Endothelial cell of umbilical vein (primary cell): ENCODE data around the gene FMNL2. TPM values are rescaled to one million over a fixed set of nuclear protein-coding genes. Genes with fewer than 3 reads are reported as not detected.

ENCODE experiments used
- BruUV-seq: library from RNA; stranded (reverse); fragments of 400-500 nt; replicated peaks from 2 replicates; lab custom pipeline; 2021; lab: Mats Ljungman, UMichigan
- CTCF ChIA-PET: fragments of 300-600, 350-600 bp; sonication (Branson Sonifier 250); formaldehyde crosslinking; loops from one replicate; lab custom pipeline; 2021; ENCODE audit warnings: antibody characterized with exemption, inconsistent platforms; lab: Charles Lee
- POLR2A ChIA-PET: fragments of 300-600, 350-600 bp; sonication (Branson Sonifier 250); formaldehyde crosslinking; loops from one replicate; lab custom pipeline; 2021; ENCODE audit warnings: antibody characterized with exemption, inconsistent platforms; lab: Charles Lee
- DNase-seq: peaks from one replicate; pipeline ENCODE4 v3.0.0-alpha.2; 2011; ENCODE audit warnings: low read depth, low spot score
- FAIRE-seq: peaks from 2 replicates; lab custom pipeline; 2011; peaks lifted over from hg19 to GRCh38; lab: Jason Lieb, UNC
- H2AFZ ChIP-seq: 2 replicates; pipeline ENCODE4 v1.6.0; 2012; ENCODE audit warnings: low read depth, low read length, control low read depth, inconsistent platforms
- H3K27ac ChIP-seq: 2 replicates; pipeline ENCODE4 v1.5.1; 2011; ENCODE audit warnings: low read depth, mild to moderate bottlenecking, control low read depth, low read length, moderate library complexity; ENCODE audit not compliant: insufficient read depth
- H3K27me3 ChIP-seq, 2 experiments: 2 replicates each; pipeline versions ENCODE4 v1.6.0 to v1.6.1; 2011; ENCODE audit warnings: low read length in 2 of 2, mixed read lengths in 1 of 2; ENCODE audit not compliant: control insufficient read depth in 2 of 2, insufficient read depth in 2 of 2
- H3K36me3 ChIP-seq, 2 experiments: 2 replicates in 1 of 2; 3 replicates in 1 of 2; pipeline ENCODE4 v1.5.1; 2011; ENCODE audit warnings: low read length in 2 of 2, mild to moderate bottlenecking in 1 of 2, moderate library complexity in 1 of 2; ENCODE audit not compliant: control insufficient read depth in 2 of 2, insufficient read depth in 2 of 2; ENCODE audit errors: extremely low read depth in 1 of 2
- H3K4me1 ChIP-seq: 3 replicates; pipeline ENCODE4 v1.5.1; 2011; ENCODE audit warnings: mild to moderate bottlenecking, low read length; ENCODE audit not compliant: control insufficient read depth, insufficient read depth; ENCODE audit errors: extremely low read depth
- H3K4me2 ChIP-seq: 2 replicates; pipeline ENCODE4 v1.6.1; 2011; ENCODE audit warnings: low read length, control low read depth, mixed read lengths; ENCODE audit not compliant: insufficient read depth
- H3K4me3 ChIP-seq, 3 experiments: fragments of 200-600 bp in 1 of 3; sonication (generic), shearing (Covaris generic) in 1 of 3; replicated peaks in 1 of 3; 2 replicates each; pipeline ENCODE4 v1.5.1; 2011 to 2016; ENCODE audit warnings: control low read depth in 3 of 3, low read length in 3 of 3, mild to moderate bottlenecking in 2 of 3, inconsistent platforms in 1 of 3, low read depth in 1 of 3, moderate library complexity in 1 of 3; ENCODE audit not compliant: insufficient read depth in 1 of 3
- H3K79me2 ChIP-seq: 2 replicates; pipeline ENCODE4 v1.6.0; 2012; ENCODE audit warnings: low read length, inconsistent platforms; ENCODE audit not compliant: control insufficient read depth, insufficient read depth
- H3K9ac ChIP-seq: replicated peaks from 2 replicates; pipeline ENCODE3; 2011; ENCODE audit warnings: low read length, control low read depth; ENCODE audit not compliant: insufficient read depth; ENCODE audit errors: extremely low read depth
- H3K9me1 ChIP-seq: replicated peaks from 3 replicates; pipeline ENCODE4 v1.6.0; 2011; ENCODE audit warnings: mild to moderate bottlenecking, low read length; ENCODE audit not compliant: control insufficient read depth, insufficient read depth; ENCODE audit errors: extremely low read depth
- H3K9me3 ChIP-seq: replicated peaks from 2 replicates; pipeline ENCODE4 v1.5.1; 2012; ENCODE audit warnings: low read length, inconsistent platforms; ENCODE audit not compliant: control insufficient read depth, insufficient read depth
- H4K20me1 ChIP-seq: replicated peaks from 2 replicates; pipeline ENCODE3; 2011; ENCODE audit warnings: mild to moderate bottlenecking, low read length; ENCODE audit not compliant: control insufficient read depth, insufficient read depth; ENCODE audit errors: extremely low read depth
- EZH2 ChIP-seq: IDR thresholded peaks from 2 replicates; pipeline ENCODE4 v1.6.1; 2012; ENCODE audit warnings: borderline replicate concordance, low read depth, mild to moderate bottlenecking, moderate library complexity, low read length, inconsistent platforms; ENCODE audit not compliant: severe bottlenecking
- FOS ChIP-seq: IDR thresholded peaks from 2 replicates; pipeline ENCODE4 v1.6.1; 2011; ENCODE audit warnings: mild to moderate bottlenecking, low read length, moderate library complexity, borderline replicate concordance; ENCODE audit not compliant: insufficient read depth
- GATA2 ChIP-seq: IDR thresholded peaks from 2 replicates; pipeline ENCODE4 v1.7.0; 2011; ENCODE audit warnings: low read depth, mild to moderate bottlenecking, moderate library complexity, mixed read lengths, low read length; ENCODE audit not compliant: insufficient read length, insufficient read depth
- JUN ChIP-seq: IDR thresholded peaks from 2 replicates; pipeline ENCODE4 v1.6.1; 2011; ENCODE audit warnings: borderline replicate concordance, low read depth; ENCODE audit not compliant: insufficient read length, insufficient read depth
- MYC ChIP-seq: IDR thresholded peaks from one replicate; pipeline ENCODE4 v1.6.1; 2011; ENCODE audit warnings: mild to moderate bottlenecking, low read depth, low read length
- POLR2A ChIP-seq: IDR thresholded peaks from 2 replicates; pipeline ENCODE4 v1.6.1; 2012; ENCODE audit warnings: low read depth, mild to moderate bottlenecking, control low read depth, low read length
- POLR2AphosphoS5 ChIP-seq: IDR thresholded peaks from 2 replicates; pipeline ENCODE4 v1.6.1; 2012; ENCODE audit warnings: low read depth, mild to moderate bottlenecking, control low read depth, low read length, moderate library complexity; ENCODE audit not compliant: insufficient read depth
- dilution Hi-C: fragments of 300-500 bp; cut with MboI; formaldehyde crosslinking; loops from one replicate; pipeline ENCODE4 v1.15.0; 2019; ENCODE audit warnings: low sequenced_read_pairs; ENCODE audit not compliant: extremely low pct_ligation_motif_present
- intact Hi-C: fragments of 100-400 bp; cut with micrococcal nuclease; formaldehyde crosslinking; loops from one replicate; pipeline ENCODE4 v1.10.0; 2022
- polyA plus RNA-seq, 4 experiments: library from polyadenylated mRNA; depleted of rRNA in 3 of 4; stranded (reverse) in 3 of 4; unstranded in 1 of 4; fragments of >200 nt; gene quantifications; 2 replicates each; pipeline versions ENCODE4 v1.2.1 to v1.2.3, GENCODE V29; 2011 to 2012; ENCODE audit warnings: missing spikeins in 1 of 4
- total RNA-seq: library from RNA; stranded (reverse); gene quantifications from 2 replicates; pipeline ENCODE4 v1.2.3, GENCODE V29; 2021
- TF ChIP-seq, protein P1 (sequence below): IDR thresholded peaks from 2 replicates; pipeline ENCODE4 v1.6.1; 2011; ENCODE audit not compliant: insufficient read depth, insufficient read length
- TF ChIP-seq, protein P2 (sequence below), 2 donors: IDR thresholded peaks; 1 replicate in 1 of 2; 2 replicates in 1 of 2; pipeline ENCODE4 v1.5.1; 2011; ENCODE audit warnings: low read length in 2 of 2, mild to moderate bottlenecking in 2 of 2, moderate library complexity in 2 of 2, control low read depth in 1 of 2, inconsistent platforms in 1 of 2, low read depth in 1 of 2; ENCODE audit not compliant: insufficient read depth in 1 of 2; ENCODE audit errors: extremely low read depth in 1 of 2

Gene FMNL2
- total and polyA plus RNA-seq, 2 donors (not counting 3 experiments of a cell fraction or from before 2014, with no cell fraction given) = 8.3 to 28.0 TPM

DNA sequence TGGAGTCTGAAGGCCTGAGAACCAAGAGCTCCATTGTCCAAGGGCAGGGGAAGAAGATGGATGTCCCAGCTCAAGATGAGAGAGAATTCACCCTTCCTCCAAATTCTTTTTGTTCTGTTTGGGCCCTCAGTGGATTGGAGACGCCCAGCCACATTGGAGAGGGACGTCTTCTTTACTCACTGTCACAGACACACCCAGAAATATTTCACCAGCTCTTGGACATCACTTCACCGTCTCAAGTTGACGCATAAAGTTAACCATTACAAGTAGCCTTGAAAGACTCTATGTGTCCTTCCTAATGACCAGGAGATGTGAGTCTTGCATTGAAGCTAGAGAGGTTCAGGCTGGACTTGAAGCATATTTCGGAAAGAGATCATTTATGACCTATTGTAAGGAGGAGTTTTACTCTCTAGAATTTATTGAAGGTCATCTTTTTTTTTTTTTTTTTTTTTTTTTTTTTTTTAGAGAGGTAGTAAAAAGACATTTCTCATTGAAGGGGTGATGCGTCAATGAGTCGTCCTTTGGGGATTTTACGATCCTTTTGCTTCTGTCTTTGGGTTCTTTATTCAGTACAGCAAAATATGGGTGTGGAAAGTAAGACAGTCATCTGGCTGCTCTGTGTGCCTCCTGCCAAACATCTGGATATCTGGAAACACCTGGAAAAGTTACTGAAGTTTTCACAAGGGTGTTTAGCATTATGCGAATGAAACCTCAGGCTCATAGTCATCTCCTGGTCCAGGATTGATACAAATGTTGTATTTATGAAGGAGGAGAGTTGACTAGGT, 264.2 kb downstream of the FMNL2 start:
- Histone ChIP-seq H3K27ac (no peak overlapping the region), H3K4me2 (no peak overlapping the region), H3K36me3 (no peaks in the 10 kb centered on the region), H3K79me2 (no peaks in the 10 kb centered on the region), H3K9me3 (no peaks in the 10 kb centered on the region), H3K27me3 (no peaks in the 10 kb centered on the region), H4K20me1 (no peaks in the 10 kb centered on the region), H3K9ac (no peak overlapping the region), H3K4me3 (no peak overlapping the region), H3K9me1 (no peaks in the 10 kb centered on the region), H3K4me1 (no peaks in the 10 kb centered on the region), H2AFZ (no peak overlapping the region)
- DNase-seq (no peak), FAIRE-seq (no peak)
- BruUV-seq = no TSS peak
- intact Hi-C loops (no loop called here), dilution Hi-C loops (no loop called here)
- TF ChIP-seq MYC (no peak), JUN (no peak), EZH2 (no peak), FOS (no peak), POLR2AphosphoS5 (no peak), POLR2A (no peak), GATA2 (no peak)
- TF ChIP-seq, protein P1, sequence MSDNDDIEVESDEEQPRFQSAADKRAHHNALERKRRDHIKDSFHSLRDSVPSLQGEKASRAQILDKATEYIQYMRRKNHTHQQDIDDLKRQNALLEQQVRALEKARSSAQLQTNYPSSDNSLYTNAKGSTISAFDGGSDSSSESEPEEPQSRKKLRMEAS = no peak
- TF ChIP-seq, protein P2, sequence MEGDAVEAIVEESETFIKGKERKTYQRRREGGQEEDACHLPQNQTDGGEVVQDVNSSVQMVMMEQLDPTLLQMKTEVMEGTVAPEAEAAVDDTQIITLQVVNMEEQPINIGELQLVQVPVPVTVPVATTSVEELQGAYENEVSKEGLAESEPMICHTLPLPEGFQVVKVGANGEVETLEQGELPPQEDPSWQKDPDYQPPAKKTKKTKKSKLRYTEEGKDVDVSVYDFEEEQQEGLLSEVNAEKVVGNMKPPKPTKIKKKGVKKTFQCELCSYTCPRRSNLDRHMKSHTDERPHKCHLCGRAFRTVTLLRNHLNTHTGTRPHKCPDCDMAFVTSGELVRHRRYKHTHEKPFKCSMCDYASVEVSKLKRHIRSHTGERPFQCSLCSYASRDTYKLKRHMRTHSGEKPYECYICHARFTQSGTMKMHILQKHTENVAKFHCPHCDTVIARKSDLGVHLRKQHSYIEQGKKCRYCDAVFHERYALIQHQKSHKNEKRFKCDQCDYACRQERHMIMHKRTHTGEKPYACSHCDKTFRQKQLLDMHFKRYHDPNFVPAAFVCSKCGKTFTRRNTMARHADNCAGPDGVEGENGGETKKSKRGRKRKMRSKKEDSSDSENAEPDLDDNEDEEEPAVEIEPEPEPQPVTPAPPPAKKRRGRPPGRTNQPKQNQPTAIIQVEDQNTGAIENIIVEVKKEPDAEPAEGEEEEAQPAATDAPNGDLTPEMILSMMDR (IDR thresholded peaks at IDR 0.05; ENCODE audit: extremely low read depth in 1 of 2, insufficient read depth in 1 of 2, low read depth in 1 of 2, low read length in 2 of 2) = no peak
- ChIA-PET POLR2A (no interaction called here), CTCF (no interaction called here)
